ENCODE results near the gene TRAPPC3. TPM values are rescaled to one million over a fixed set of nuclear protein-coding genes. Genes with fewer than 3 reads are reported as not detected.

The TRAPPC3 gene
- total and polyA plus RNA-seq, 2 donors (not counting 1 experiment from before 2014, with no cell fraction given): 40.5 to 42.1 TPM

- WGBS (ENCODE audit: insufficient coverage): 94% methylated on average over 3 of the region's 6 CpGs
- no peak overlapping the region for H3K4me3 ChIP-seq (ENCODE audit: control extremely low read depth in 1 of 5, extremely low read depth in 1 of 5, insufficient read depth in 1 of 5, low read depth in 2 of 5, low read length in 4 of 5)
These were observed 14.0 kb downstream of the TRAPPC3 start for GRCh38 chr1:36135330-36135667.

More at GRCh38 chr1:36135330-36135667, 14.0 kb downstream of the TRAPPC3 start:
- no peak overlapping the region for H3K27ac Mint-ChIP-seq
- no peaks in the 10 kb centered on the region for H3K27me3 Mint-ChIP-seq
- H4K20me1 ChIP-seq (ENCODE audit: control insufficient read depth, insufficient read depth, low read length, poor library complexity, severe bottlenecking): no peaks in the 10 kb centered on the region
- H3K79me2 ChIP-seq (ENCODE audit: control insufficient read depth, insufficient read depth, low read length): peaks cover 4% of the 10 kb centered on the region
- H3K9ac ChIP-seq (ENCODE audit: low read length): no peak overlapping the region
- no peak for ATAC-seq (ENCODE audit: low read depth)
- intact Hi-C loops (cut with micrococcal nuclease): no loop called here
- no peak overlapping the region for H3K4me2 ChIP-seq (replicated peaks; ENCODE audit: low read depth, low read length, poor library complexity, severe bottlenecking)
- H2AFZ ChIP-seq (ENCODE audit: insufficient read depth, low read depth, low read length, poor library complexity, severe bottlenecking): no peak overlapping the region
- H3K27ac ChIP-seq (ENCODE audit: low read length in 2 of 2): no peak overlapping the region
- H3K27me3 ChIP-seq (replicated peaks in 1 of 4; ENCODE audit: control extremely low read depth in 1 of 4, control insufficient read depth in 3 of 4, insufficient read depth in 4 of 4, low read length in 3 of 4): no peaks in the 10 kb centered on the region
- POLR2A ChIA-PET: interaction anchor here (0.6 kb wide), 1 partner anchor 28 kb away, joined by 3 read pairs; no protein-coding TSS in a partner anchor
- H3K9me3 ChIP-seq (ENCODE audit: control extremely low read depth in 1 of 3, control insufficient read depth in 2 of 3, insufficient read depth in 1 of 3, low read length in 2 of 3): no peaks in the 10 kb centered on the region
- H3K4me3 Mint-ChIP-seq: no peak overlapping the region
- CTCF ChIA-PET: interaction anchor here (0.9 to 4.3 kb wide), 13 partner anchors 10 to 277 kb away, joined by 3 to 58 read pairs (median 6); no protein-coding TSS in a partner anchor
- DNase-seq: no peak
- no peaks in the 10 kb centered on the region for H3K9me3 Mint-ChIP-seq (ENCODE audit: insufficient read depth)
- H3K36me3 ChIP-seq (replicated peaks in 1 of 2; ENCODE audit: control extremely low read depth in 1 of 2, control insufficient read depth in 1 of 2, extremely low read depth in 1 of 2, insufficient read depth in 2 of 2, low read length in 1 of 2): peaks cover 0 to 41% of the 10 kb centered on the region in 2 experiments
- TF ChIP-seq CTCF (IDR thresholded peaks at IDR 0.05): no peak
- TF ChIP-seq EZH2 (IDR thresholded peaks at IDR 0.05; ENCODE audit: borderline replicate concordance, insufficient read depth, low read depth, low read length, poor library complexity, severe bottlenecking): no peak
- no peaks in the 10 kb centered on the region for H3K4me1 ChIP-seq (ENCODE audit: control insufficient read depth in 2 of 2, insufficient read depth in 2 of 2, low read length in 2 of 2)
- H3K4me1 Mint-ChIP-seq: no peaks in the 10 kb centered on the region
